NT2/D1 (cell line): Measurements from ENCODE around the gene STAT4.

Experiments used
- SUZ12 ChIP-seq: IDR thresholded peaks from 2 replicates; pipeline ENCODE4 v1.6.1; 2011; ENCODE audit not compliant: insufficient read length, insufficient read depth; ENCODE audit errors: extremely low read depth
- YY1 ChIP-seq: IDR thresholded peaks from 2 replicates; pipeline ENCODE4 v1.6.1; 2011; ENCODE audit not compliant: insufficient read length, insufficient read depth

DNA sequence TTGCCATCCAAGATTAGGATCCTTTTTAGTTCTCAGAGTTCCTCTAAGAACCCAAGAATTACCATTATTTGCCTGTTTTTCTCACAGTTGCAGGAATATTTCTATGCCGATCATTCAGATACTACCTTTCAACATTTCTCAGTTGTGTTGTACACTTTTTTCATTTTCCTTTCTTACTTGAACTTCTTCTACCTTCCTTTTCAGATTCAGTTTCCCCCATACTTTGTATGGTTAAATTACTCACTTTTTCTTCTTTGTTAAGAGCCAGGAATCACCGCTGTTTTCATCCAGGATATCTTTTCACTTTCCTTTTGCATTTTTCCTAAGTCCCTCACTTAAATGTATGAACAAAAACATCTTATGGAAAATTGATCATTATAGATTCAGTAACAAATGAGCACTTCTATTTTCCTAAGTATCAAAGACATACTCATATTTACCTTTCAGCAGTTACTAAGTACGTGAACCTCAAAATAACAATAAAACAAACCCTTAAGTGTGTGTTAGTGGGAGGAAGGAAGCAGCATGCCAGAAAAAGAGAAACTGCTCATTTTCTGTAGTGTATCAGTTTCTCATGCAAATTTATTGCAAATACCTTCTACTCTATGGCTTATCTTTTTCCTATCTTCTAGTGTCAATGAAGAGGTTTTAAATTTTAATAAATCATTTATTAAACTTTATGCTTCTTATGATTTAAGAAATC is 72.5 kb downstream of the STAT4 start:
- TF ChIP-seq YY1 (no peak), SUZ12 (no peak)
